IgD-negative memory B cell (primary cell): ENCODE results near the gene ATG7. TPM values are rescaled to one million over a fixed set of nuclear protein-coding genes. Genes with fewer than 3 reads are reported as not detected.

Source experiments
- H3K27ac Mint-ChIP-seq, 3 donors: one replicate each; pipeline ENCODE4 v1.8.0; 2020 to 2022; ENCODE audit warnings: mild to moderate bottlenecking in 3 of 3, mixed read lengths in 3 of 3, moderate library complexity in 1 of 3
- H3K27me3 Mint-ChIP-seq: one replicate; pipeline ENCODE4 v1.8.0; 2021; ENCODE audit warnings: mixed read lengths
- H3K36me3 Mint-ChIP-seq: one replicate; pipeline ENCODE4 v1.8.0; 2020; ENCODE audit warnings: mild to moderate bottlenecking, mixed read lengths
- H3K4me1 Mint-ChIP-seq, 3 donors: one replicate each; pipeline ENCODE4 v1.8.0; 2020 to 2022; ENCODE audit warnings: mixed read lengths in 3 of 3, mild to moderate bottlenecking in 1 of 3
- H3K4me3 Mint-ChIP-seq, 4 donors: one replicate each; pipeline ENCODE4 v1.8.0; 2020 to 2022; ENCODE audit warnings: mild to moderate bottlenecking in 4 of 4, mixed read lengths in 4 of 4, moderate library complexity in 3 of 4
- H3K9me3 Mint-ChIP-seq, 3 donors: one replicate each; pipeline ENCODE4 v1.8.0; 2020 to 2021; ENCODE audit warnings: mixed read lengths in 3 of 3, mild to moderate bottlenecking in 1 of 3
- polyA plus RNA-seq: library from polyadenylated mRNA; unstranded; fragments of 300-500 nt; fragmentation: Illumina TruSeq; gene quantifications from one replicate; pipeline ENCODE4 v1.2.3, GENCODE V29; 2021

ATG7 gene
- polyA plus RNA-seq, 1 donor from 2014 or later = 18.1 TPM

- H3K4me1 Mint-ChIP-seq = peaks cover 0 to 3% (median 2%) of the 10 kb centered on the region in 3 donors
- peaks cover 13% of the 10 kb centered on the region for H3K36me3 Mint-ChIP-seq
- no peak overlapping the region for H3K27ac Mint-ChIP-seq
- H3K4me3 Mint-ChIP-seq = no peak overlapping the region
- no peaks in the 10 kb centered on the region for H3K27me3 Mint-ChIP-seq
- H3K9me3 Mint-ChIP-seq = no peaks in the 10 kb centered on the region
These were observed 30.2 kb downstream of the ATG7 start for GRCh38 chr3:11302444-11302843.

- Mint-ChIP-seq H3K4me3 (no peak overlapping the region), H3K27me3 (no peaks in the 10 kb centered on the region), H3K27ac (no peak overlapping the region), H3K36me3 (peaks cover 8% of the 10 kb centered on the region), H3K4me1 (peaks cover 0 to 2% (median 2%) of the 10 kb centered on the region in 3 donors), H3K9me3 (no peaks in the 10 kb centered on the region)
These were observed 32.0 kb downstream of the ATG7 start for GRCh38 chr3:11304175-11304574.

GRCh38 chr3:11305509-11305908 is 33.3 kb downstream of the ATG7 start:
- peaks cover 0 to 2% (median 0%) of the 10 kb centered on the region in 3 donors for H3K4me1 Mint-ChIP-seq
- no peaks in the 10 kb centered on the region for H3K9me3 Mint-ChIP-seq
- no peak overlapping the region for H3K4me3 Mint-ChIP-seq
- peaks cover 8% of the 10 kb centered on the region for H3K36me3 Mint-ChIP-seq
- H3K27ac Mint-ChIP-seq = peak overlapping the region in 1 of 3 donors; percentile 53
- no peaks in the 10 kb centered on the region for H3K27me3 Mint-ChIP-seq

GRCh38 chr3:11306817-11307589 is 34.8 kb downstream of the ATG7 start:
- Mint-ChIP-seq H3K27ac (peak overlapping the region in 2 of 3 donors; percentile 50 to 74), H3K9me3 (no peaks in the 10 kb centered on the region), H3K27me3 (no peaks in the 10 kb centered on the region), H3K36me3 (peaks cover 7% of the 10 kb centered on the region), H3K4me1 (peaks cover 0 to 2% (median 0%) of the 10 kb centered on the region in 3 donors), H3K4me3 (no peak overlapping the region)

GRCh38 chr3:11307830-11308432 is 35.7 kb downstream of the ATG7 start:
- Mint-ChIP-seq H3K27me3 (no peaks in the 10 kb centered on the region), H3K4me3 (no peak overlapping the region), H3K36me3 (peaks cover 2% of the 10 kb centered on the region), H3K9me3 (no peaks in the 10 kb centered on the region), H3K27ac (no peak overlapping the region), H3K4me1 (peaks cover 0 to 2% (median 0%) of the 10 kb centered on the region in 3 donors)

- no peaks in the 10 kb centered on the region for H3K27me3 Mint-ChIP-seq
- H3K36me3 Mint-ChIP-seq = peaks cover 8% of the 10 kb centered on the region
- H3K4me1 Mint-ChIP-seq = peaks cover 0 to 2% (median 0%) of the 10 kb centered on the region in 3 donors
- no peak overlapping the region for H3K4me3 Mint-ChIP-seq
- no peak overlapping the region for H3K27ac Mint-ChIP-seq
- H3K9me3 Mint-ChIP-seq = no peaks in the 10 kb centered on the region
These were observed 38.1 kb downstream of the ATG7 start for GRCh38 chr3:11310258-11310657.

- no peak overlapping the region for H3K4me3 Mint-ChIP-seq
- peaks cover 15% of the 10 kb centered on the region for H3K36me3 Mint-ChIP-seq
- H3K4me1 Mint-ChIP-seq = peaks cover 0 to 2% (median 0%) of the 10 kb centered on the region in 3 donors
- H3K9me3 Mint-ChIP-seq = no peaks in the 10 kb centered on the region
- no peaks in the 10 kb centered on the region for H3K27me3 Mint-ChIP-seq
- H3K27ac Mint-ChIP-seq = no peak overlapping the region
These were observed 40.0 kb downstream of the ATG7 start for GRCh38 chr3:11312166-11312565.

- Mint-ChIP-seq H3K27ac (no peak overlapping the region), H3K36me3 (peaks cover 13% of the 10 kb centered on the region), H3K4me1 (no peaks in the 10 kb centered on the region), H3K9me3 (no peaks in the 10 kb centered on the region), H3K4me3 (no peak overlapping the region), H3K27me3 (no peaks in the 10 kb centered on the region)
These were observed 45.1 kb downstream of the ATG7 start for GRCh38 chr3:11317300-11317699.

GRCh38 chr3:11322931-11323330 is 50.7 kb downstream of the ATG7 start:
- no peaks in the 10 kb centered on the region for H3K4me1 Mint-ChIP-seq
- H3K4me3 Mint-ChIP-seq = no peak overlapping the region
- no peaks in the 10 kb centered on the region for H3K9me3 Mint-ChIP-seq
- H3K36me3 Mint-ChIP-seq = peaks cover 6% of the 10 kb centered on the region
- no peak overlapping the region for H3K27ac Mint-ChIP-seq
- no peaks in the 10 kb centered on the region for H3K27me3 Mint-ChIP-seq

GRCh38 chr3:11323813-11324212 is 51.6 kb downstream of the ATG7 start:
- no peak overlapping the region for H3K27ac Mint-ChIP-seq
- peaks cover 6% of the 10 kb centered on the region for H3K36me3 Mint-ChIP-seq
- no peaks in the 10 kb centered on the region for H3K9me3 Mint-ChIP-seq
- no peak overlapping the region for H3K4me3 Mint-ChIP-seq
- no peaks in the 10 kb centered on the region for H3K27me3 Mint-ChIP-seq
- no peaks in the 10 kb centered on the region for H3K4me1 Mint-ChIP-seq

- Mint-ChIP-seq H3K4me3 (no peak overlapping the region), H3K9me3 (no peaks in the 10 kb centered on the region), H3K27me3 (no peaks in the 10 kb centered on the region), H3K27ac (peak overlapping the region in 1 of 3 donors; percentile 53), H3K36me3 (peaks cover 6% of the 10 kb centered on the region), H3K4me1 (no peaks in the 10 kb centered on the region)
These were observed 55.4 kb downstream of the ATG7 start for GRCh38 chr3:11327619-11328018.

GRCh38 chr3:11328196-11328945 is 56.2 kb downstream of the ATG7 start:
- no peaks in the 10 kb centered on the region for H3K27me3 Mint-ChIP-seq
- no peak overlapping the region for H3K4me3 Mint-ChIP-seq
- no peaks in the 10 kb centered on the region for H3K9me3 Mint-ChIP-seq
- peaks cover 3% of the 10 kb centered on the region for H3K36me3 Mint-ChIP-seq
- H3K27ac Mint-ChIP-seq = no peak overlapping the region
- no peaks in the 10 kb centered on the region for H3K4me1 Mint-ChIP-seq

- Mint-ChIP-seq H3K4me3 (no peak overlapping the region), H3K4me1 (no peaks in the 10 kb centered on the region), H3K36me3 (no peaks in the 10 kb centered on the region), H3K27ac (no peak overlapping the region), H3K27me3 (no peaks in the 10 kb centered on the region), H3K9me3 (no peaks in the 10 kb centered on the region)
These were observed 57.6 kb downstream of the ATG7 start for GRCh38 chr3:11329777-11330176.

GRCh38 chr3:11331101-11331500 is 58.9 kb downstream of the ATG7 start:
- H3K27me3 Mint-ChIP-seq = no peaks in the 10 kb centered on the region
- H3K4me3 Mint-ChIP-seq = no peak overlapping the region
- H3K36me3 Mint-ChIP-seq = peaks cover 3% of the 10 kb centered on the region
- no peaks in the 10 kb centered on the region for H3K9me3 Mint-ChIP-seq
- H3K4me1 Mint-ChIP-seq = peaks cover 0 to 3% (median 0%) of the 10 kb centered on the region in 3 donors
- peak overlapping the region in 1 of 3 donors; percentile 69 for H3K27ac Mint-ChIP-seq

- H3K27me3 Mint-ChIP-seq = no peaks in the 10 kb centered on the region
- H3K27ac Mint-ChIP-seq = no peak overlapping the region
- peaks cover 0 to 3% (median 0%) of the 10 kb centered on the region in 3 donors for H3K4me1 Mint-ChIP-seq
These were observed 62.9 kb downstream of the ATG7 start for GRCh38 chr3:11335056-11335608.

More at GRCh38 chr3:11335056-11335608, 62.9 kb downstream of the ATG7 start:
- Mint-ChIP-seq H3K9me3 (no peaks in the 10 kb centered on the region), H3K36me3 (peaks cover 6% of the 10 kb centered on the region), H3K4me3 (no peak overlapping the region)
